NB4 (cell line): ENCODE measurements around the gene ZNF764.
"Not testable (repeated sequence)": the region's sequence is repeated elsewhere in the genome, so short reads cannot be mapped to it uniquely, and the experiment has no call there.

Experiments
- DNase-seq: peaks from one replicate; pipeline ENCODE4 v3.0.0; 2010; ENCODE audit warnings: low read depth
- H3K4me3 ChIP-seq: one replicate; pipeline ENCODE4 v1.5.1; 2011; ENCODE audit warnings: mild to moderate bottlenecking, low read depth, low read length, moderate library complexity
- MYC ChIP-seq: IDR thresholded peaks from 2 replicates; pipeline ENCODE4 v1.6.1; 2011; ENCODE audit warnings: low read depth, low read length
- POLR2A ChIP-seq: IDR thresholded peaks from 2 replicates; pipeline ENCODE4 v1.6.1; 2011; ENCODE audit warnings: mild to moderate bottlenecking; ENCODE audit not compliant: insufficient read length; ENCODE audit errors: extremely low read depth
- TF ChIP-seq, protein P1 (sequence below): IDR thresholded peaks from one replicate; pipeline ENCODE4 v1.5.1; 2012; ENCODE audit warnings: low read depth, low read length
- TF ChIP-seq, protein P2 (sequence below): IDR thresholded peaks from 2 replicates; pipeline ENCODE4 v1.6.1; 2011; ENCODE audit warnings: low read depth, low read length

Gene ZNF764

DNA sequence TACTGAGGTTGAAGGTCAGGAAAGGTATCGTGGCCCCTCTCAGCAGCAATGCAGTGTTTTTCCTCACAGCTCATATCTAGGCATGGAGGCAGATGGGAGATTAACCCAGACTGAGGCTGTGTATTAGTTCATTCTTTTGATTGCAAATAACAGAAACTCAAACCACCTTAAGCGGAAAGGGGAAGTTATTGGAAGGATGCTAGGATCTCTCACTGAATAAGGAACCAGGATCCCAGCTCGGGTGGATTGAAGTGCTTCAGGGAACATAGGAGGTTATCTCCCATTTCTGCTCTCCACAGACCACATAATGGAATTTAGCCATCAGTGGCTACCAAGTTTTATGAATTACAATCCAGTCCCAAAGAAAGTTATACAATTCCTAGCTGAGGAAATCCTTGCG, 43.8 kb upstream of the ZNF764 start:
- TF ChIP-seq, protein P1, sequence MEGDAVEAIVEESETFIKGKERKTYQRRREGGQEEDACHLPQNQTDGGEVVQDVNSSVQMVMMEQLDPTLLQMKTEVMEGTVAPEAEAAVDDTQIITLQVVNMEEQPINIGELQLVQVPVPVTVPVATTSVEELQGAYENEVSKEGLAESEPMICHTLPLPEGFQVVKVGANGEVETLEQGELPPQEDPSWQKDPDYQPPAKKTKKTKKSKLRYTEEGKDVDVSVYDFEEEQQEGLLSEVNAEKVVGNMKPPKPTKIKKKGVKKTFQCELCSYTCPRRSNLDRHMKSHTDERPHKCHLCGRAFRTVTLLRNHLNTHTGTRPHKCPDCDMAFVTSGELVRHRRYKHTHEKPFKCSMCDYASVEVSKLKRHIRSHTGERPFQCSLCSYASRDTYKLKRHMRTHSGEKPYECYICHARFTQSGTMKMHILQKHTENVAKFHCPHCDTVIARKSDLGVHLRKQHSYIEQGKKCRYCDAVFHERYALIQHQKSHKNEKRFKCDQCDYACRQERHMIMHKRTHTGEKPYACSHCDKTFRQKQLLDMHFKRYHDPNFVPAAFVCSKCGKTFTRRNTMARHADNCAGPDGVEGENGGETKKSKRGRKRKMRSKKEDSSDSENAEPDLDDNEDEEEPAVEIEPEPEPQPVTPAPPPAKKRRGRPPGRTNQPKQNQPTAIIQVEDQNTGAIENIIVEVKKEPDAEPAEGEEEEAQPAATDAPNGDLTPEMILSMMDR: no peak
- TF ChIP-seq, protein P2, sequence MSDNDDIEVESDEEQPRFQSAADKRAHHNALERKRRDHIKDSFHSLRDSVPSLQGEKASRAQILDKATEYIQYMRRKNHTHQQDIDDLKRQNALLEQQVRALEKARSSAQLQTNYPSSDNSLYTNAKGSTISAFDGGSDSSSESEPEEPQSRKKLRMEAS: no peak
- TF ChIP-seq MYC: no peak
- TF ChIP-seq POLR2A: no peak
- DNase-seq: peak; percentile 24
- H3K4me3 ChIP-seq: no peak overlapping the region

DNA sequence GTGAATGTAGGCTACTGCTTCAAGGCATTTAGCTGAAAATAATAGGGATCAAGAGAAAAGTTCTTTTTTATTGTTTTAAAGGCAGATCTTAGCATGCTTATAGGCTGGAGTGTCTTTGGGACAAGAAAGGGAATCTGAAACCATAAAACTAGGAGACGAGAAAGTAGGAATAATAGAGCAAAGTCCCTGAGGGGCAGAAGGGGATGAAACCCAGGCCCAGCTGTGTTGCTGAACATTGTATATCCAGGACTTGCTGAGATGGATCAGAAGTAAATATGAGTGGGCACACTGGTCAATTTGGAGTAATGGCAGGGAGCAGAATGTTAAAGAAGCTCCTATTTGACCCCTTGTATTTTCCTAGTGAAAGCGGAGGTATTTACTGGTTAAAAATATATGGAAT, 42.8 kb upstream of the ZNF764 start:
- no peak for DNase-seq
- TF ChIP-seq, protein P1: no peak
- no peak overlapping the region for H3K4me3 ChIP-seq

DNA sequence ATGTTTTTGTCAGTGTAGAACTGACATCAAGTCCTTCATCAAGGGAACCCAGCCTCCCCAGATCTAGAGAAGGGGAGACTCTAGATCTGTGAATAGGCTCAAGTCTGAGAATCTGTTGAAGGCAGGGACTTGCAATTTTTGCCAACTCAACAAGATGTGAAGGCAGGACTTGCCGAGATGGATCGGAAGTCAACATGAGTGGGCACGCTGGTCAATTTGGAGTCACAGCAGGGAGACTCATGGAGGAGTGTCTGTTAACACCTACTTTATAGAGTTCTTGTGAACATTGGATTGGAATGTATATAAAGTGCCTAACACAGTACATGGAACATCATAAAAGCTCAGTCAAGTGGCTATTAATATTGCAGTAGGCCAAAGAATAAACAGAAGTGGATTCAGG, 42.0 kb upstream of the ZNF764 start:
- TF ChIP-seq MYC: no peak
- no peak for DNase-seq
- H3K4me3 ChIP-seq: no peak overlapping the region

DNA sequence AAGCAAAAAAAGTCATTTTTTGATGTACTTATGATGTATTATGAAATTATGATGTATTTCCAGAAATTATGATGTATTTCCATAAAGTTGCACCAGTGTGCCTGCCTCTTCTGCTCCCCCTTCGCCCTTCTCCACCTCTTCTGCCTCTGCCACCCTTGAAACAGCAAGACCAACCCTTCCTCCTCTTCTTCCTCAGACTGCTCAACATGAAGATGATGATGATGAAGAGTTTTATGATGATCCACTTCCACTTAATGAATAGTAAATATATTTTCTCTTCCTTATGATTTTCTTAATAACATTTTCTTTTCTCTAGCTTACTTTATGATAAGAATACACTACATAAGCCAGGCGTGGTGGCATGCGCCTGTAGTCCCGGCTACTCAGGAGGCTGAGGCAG, 34.7 kb upstream of the ZNF764 start:
- TF ChIP-seq POLR2A: no peak
- TF ChIP-seq MYC: no peak
- TF ChIP-seq, protein P2: no peak
- TF ChIP-seq, protein P1: no peak
- DNase-seq: no peak

DNA sequence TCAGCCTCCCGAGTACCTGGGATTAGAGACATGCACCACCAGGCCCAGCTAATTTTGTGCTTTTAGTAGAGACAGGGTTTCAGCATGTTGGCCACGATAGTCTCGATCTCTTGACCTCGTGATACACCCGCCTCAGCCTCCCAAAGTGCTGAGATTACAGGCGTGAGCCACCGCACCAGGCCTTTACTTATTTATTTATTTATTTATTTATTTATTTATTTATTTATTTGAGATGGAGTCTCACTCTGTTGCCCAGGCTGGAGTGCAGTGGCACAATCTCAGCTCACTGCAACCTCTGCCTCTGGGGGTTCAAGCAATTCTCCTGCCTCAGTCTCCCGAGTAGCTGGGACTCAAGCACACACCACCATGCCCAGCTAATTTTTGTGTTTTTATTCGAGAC, 32.7 kb upstream of the ZNF764 start:
- not testable (repeated sequence) for H3K4me3 ChIP-seq, DNase-seq

More for the DNA sequence above, 34.7 kb upstream of the ZNF764 start:
- no peak overlapping the region for H3K4me3 ChIP-seq

DNA sequence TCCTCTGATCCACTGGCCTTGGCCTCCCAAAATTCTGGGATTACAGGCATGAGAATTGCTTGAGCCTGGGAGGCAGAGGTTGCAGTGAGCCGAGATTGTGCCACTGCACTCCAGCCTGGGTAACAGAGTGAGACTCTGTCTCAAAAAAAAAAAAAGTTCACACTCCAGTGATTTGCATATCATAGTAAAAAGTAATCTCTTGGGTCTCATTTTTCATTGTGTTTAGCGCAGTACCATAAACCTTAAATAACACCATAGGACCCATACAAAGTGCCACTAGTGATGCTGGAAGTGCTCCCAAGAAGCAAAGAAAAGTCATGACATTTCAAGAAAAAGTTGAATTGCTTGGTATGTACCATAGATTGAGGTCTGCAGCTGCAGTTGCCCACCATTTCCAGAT, 31.4 kb upstream of the ZNF764 start:
- H3K4me3 ChIP-seq: not testable (repeated sequence)

DNA sequence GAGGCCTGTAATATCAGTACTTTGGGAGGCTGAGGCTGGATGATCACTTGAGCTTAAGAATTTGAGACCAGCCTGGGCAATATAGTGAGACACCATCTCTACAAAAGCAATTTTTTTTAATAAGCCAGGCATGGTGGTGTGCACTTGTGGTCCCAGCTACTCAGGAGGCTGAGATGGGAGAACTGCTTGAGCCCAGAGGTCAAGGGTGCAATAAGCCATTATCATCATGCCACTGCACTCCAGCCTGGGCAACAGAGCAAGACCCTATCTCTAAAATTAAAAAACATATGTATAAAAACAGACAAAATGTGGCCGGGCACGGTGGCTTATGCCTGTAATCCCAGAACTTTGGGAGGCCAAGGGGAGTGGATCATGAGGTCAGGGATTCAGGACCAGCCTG, 30.5 kb upstream of the ZNF764 start:
- H3K4me3 ChIP-seq: no peak overlapping the region
- DNase-seq: no peak
- TF ChIP-seq, protein P1: no peak
- TF ChIP-seq POLR2A (no peak), MYC (no peak)
- TF ChIP-seq, protein P2: no peak

More for the DNA sequence above, 31.4 kb upstream of the ZNF764 start:
- DNase-seq: not testable (repeated sequence)

DNA sequence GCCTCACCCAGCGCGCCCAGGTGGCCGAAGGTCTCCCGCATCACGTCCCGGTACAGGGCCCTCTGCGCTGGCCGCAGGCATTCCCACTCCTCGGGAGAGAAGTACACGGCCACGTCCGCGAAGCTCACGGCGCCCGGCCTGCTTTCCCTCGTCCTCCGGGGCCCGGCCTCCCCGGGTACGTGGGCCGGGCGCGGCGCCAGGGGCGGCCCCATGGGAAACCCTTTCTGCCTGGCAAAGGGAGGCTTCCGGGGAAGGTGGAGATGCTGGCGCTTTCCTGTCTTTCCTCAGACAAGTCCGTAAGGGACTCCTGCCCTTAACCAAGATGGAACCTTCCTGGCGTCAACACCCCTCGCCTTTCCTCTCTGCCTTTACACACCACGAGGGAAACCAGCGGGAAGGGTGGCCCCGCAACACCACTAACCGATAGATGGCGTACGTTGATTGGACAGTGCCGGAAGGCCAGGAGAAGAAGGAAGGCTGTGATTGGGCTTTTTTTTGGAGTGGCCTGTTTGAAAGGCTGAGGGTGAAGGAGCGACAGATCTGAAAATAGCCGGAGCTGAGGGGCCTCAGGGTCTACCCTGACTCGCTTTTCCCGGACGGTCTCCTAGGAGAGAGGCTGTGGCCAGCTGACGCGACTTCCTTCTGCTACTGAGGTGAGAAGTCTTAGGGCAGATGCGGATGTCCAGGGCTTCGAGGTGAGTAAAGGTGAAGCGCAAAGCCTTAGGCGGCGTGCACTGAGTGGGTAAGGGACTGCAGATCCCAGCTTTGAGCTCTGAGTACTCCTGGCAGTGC, 27.4 kb upstream of the ZNF764 start, which contains the start of gene ZNF785:
TSS of gene ZNF785 (minus strand) at position 298 of the 792 bp plus-strand sequence. CDS start at position 212, 86 bp downstream.
- TF ChIP-seq POLR2A: peak; percentile 50
- TF ChIP-seq, protein P1: no peak
- TF ChIP-seq MYC: peak; percentile 100
- TF ChIP-seq, protein P2: peak; percentile 98
- peak within 1 kb of the TSS; percentile 97 for H3K4me3 ChIP-seq
- DNase-seq: peak; percentile 99
